IMR-90 (cell line): ENCODE results near the gene ABCC8. TPM values are rescaled to one million over a fixed set of nuclear protein-coding genes. Genes with fewer than 3 reads are reported as not detected.

Experiments used
- ATAC-seq: fragments of 200-7000 bp; cut with Tn5 transposase; 2 replicates; pipeline ENCODE4 v1.9.1; 2020; ENCODE audit warnings: low read depth, mild to moderate bottlenecking, moderate library complexity
- BruUV-seq: library from RNA; stranded (reverse); fragments of 400-500 nt; replicated peaks from 2 replicates; lab custom pipeline; 2021; lab: Mats Ljungman, UMichigan
- CTCF ChIA-PET: fragments of 300-600 bp; formaldehyde crosslinking; extraction: SDS; loops from one replicate; lab custom pipeline; 2021; ENCODE audit warnings: antibody characterized with exemption; lab: Yijun Ruan, JAX
- POLR2A ChIA-PET: fragments of 300-600 bp; sonication (Branson Sonifier 250); formaldehyde crosslinking; loops from one replicate; lab custom pipeline; 2022; ENCODE audit warnings: antibody characterized with exemption; ENCODE audit not compliant: unreplicated experiment; lab: Charles Lee
- DNase-seq: peaks from one replicate; pipeline ENCODE4 v3.0.0; 2013
- H2AFZ ChIP-seq: replicated peaks from 2 replicates; pipeline ENCODE3; 2013; ENCODE audit warnings: low read length, mild to moderate bottlenecking; ENCODE audit not compliant: poor library complexity
- H2AK5ac ChIP-seq: 2 replicates; pipeline ENCODE4 v1.6.1; 2013; ENCODE audit warnings: low read depth, low read length, inconsistent platforms
- H2AK9ac ChIP-seq: replicated peaks from 2 replicates; pipeline ENCODE3; 2013; ENCODE audit warnings: mild to moderate bottlenecking, low read depth, low read length, moderate library complexity; ENCODE audit not compliant: poor library complexity
- H2BK120ac ChIP-seq: 2 replicates; pipeline ENCODE4 v1.6.1; 2013; ENCODE audit warnings: low read depth, low read length, inconsistent platforms
- H2BK15ac ChIP-seq: 3 replicates; pipeline ENCODE4 v1.6.1; 2013; ENCODE audit warnings: low read depth, low read length, inconsistent platforms
- H2BK20ac ChIP-seq: 2 replicates; pipeline ENCODE4 v1.6.1; 2013; ENCODE audit warnings: low read depth, mild to moderate bottlenecking, inconsistent platforms, low read length, moderate library complexity
- H2BK5ac ChIP-seq: 2 replicates; pipeline ENCODE4 v1.6.1; 2013; ENCODE audit warnings: mild to moderate bottlenecking, low read depth, low read length, inconsistent platforms; ENCODE audit not compliant: poor library complexity, severe bottlenecking
- H3K14ac ChIP-seq: replicated peaks from 2 replicates; pipeline ENCODE4 v1.6.1; 2013; ENCODE audit warnings: low read depth, low read length, inconsistent platforms
- H3K18ac ChIP-seq: 2 replicates; pipeline ENCODE4 v1.6.1; 2013; ENCODE audit warnings: low read depth, low read length, control low read depth
- H3K23ac ChIP-seq: 2 replicates; pipeline ENCODE4 v1.6.1; 2013; ENCODE audit warnings: low read depth, low read length, inconsistent platforms
- H3K27ac ChIP-seq: 2 replicates; pipeline ENCODE4 v1.5.1; 2013; ENCODE audit warnings: mild to moderate bottlenecking, control low read depth, low read length; ENCODE audit not compliant: insufficient read depth
- H3K27me3 ChIP-seq: 2 replicates; pipeline ENCODE4 v1.6.1; 2013; ENCODE audit warnings: low read length; ENCODE audit not compliant: control insufficient read depth, insufficient read depth
- H3K36me3 ChIP-seq: 2 replicates; pipeline ENCODE4 v1.6.1; 2013; ENCODE audit warnings: low read length, mixed read lengths; ENCODE audit not compliant: control insufficient read depth, insufficient read depth
- H3K4ac ChIP-seq: 2 replicates; pipeline ENCODE4 v1.6.1; 2013; ENCODE audit warnings: low read depth, low read length, inconsistent platforms
- H3K4me1 ChIP-seq: 2 replicates; pipeline ENCODE4 v1.6.1; 2013; ENCODE audit warnings: low read length, mixed read lengths; ENCODE audit not compliant: control insufficient read depth, insufficient read depth
- H3K4me2 ChIP-seq: 2 replicates; pipeline ENCODE4 v1.6.1; 2013; ENCODE audit warnings: low read depth, mild to moderate bottlenecking, control low read depth, low read length, moderate library complexity
- H3K4me3 ChIP-seq: 2 replicates; pipeline ENCODE4 v1.5.1; 2013; ENCODE audit warnings: low read depth, mild to moderate bottlenecking, control low read depth, low read length, moderate library complexity; ENCODE audit not compliant: insufficient read depth
- H3K56ac ChIP-seq: 2 replicates; pipeline ENCODE4 v1.6.1; 2013; ENCODE audit warnings: low read length, inconsistent platforms; ENCODE audit not compliant: insufficient read depth; ENCODE audit errors: extremely low read depth
- H3K79me1 ChIP-seq, 2 experiments: 2 replicates each; pipeline ENCODE4 v1.6.1; 2013; ENCODE audit warnings: low read length in 2 of 2, inconsistent platforms in 1 of 2, low read depth in 1 of 2
- H3K9ac ChIP-seq: 2 replicates; pipeline ENCODE4 v1.6.1; 2013; ENCODE audit warnings: low read depth, low read length, control low read depth
- H3K9me1 ChIP-seq: 2 replicates; pipeline ENCODE4 v1.6.1; 2013; ENCODE audit warnings: low read length, inconsistent platforms; ENCODE audit not compliant: insufficient read depth
- H3K9me3 ChIP-seq: 2 replicates; pipeline ENCODE4 v1.6.1; 2013; ENCODE audit warnings: low read length; ENCODE audit not compliant: control insufficient read depth, insufficient read depth
- H4K20me1 ChIP-seq: 2 replicates; pipeline ENCODE4 v1.6.1; 2013; ENCODE audit warnings: low read length, inconsistent platforms; ENCODE audit not compliant: insufficient read depth
- H4K5ac ChIP-seq: 2 replicates; pipeline ENCODE4 v1.6.1; 2013; ENCODE audit warnings: mild to moderate bottlenecking, low read depth, low read length, control low read depth
- H4K8ac ChIP-seq, 2 experiments: 2 replicates each; pipeline ENCODE4 v1.6.1; 2013; ENCODE audit warnings: low read depth in 2 of 2, low read length in 2 of 2, control low read depth in 1 of 2, inconsistent platforms in 1 of 2
- H4K91ac ChIP-seq: 2 replicates; pipeline ENCODE4 v1.6.1; 2013; ENCODE audit warnings: low read depth, low read length, inconsistent platforms; ENCODE audit not compliant: insufficient read depth
- BHLHE40 ChIP-seq: fragments of 150-350 bp; IDR thresholded peaks from 2 replicates; pipeline ENCODE4 v1.6.1; 2016; ENCODE audit warnings: mild to moderate bottlenecking, low read depth, low read length
- CEBPB ChIP-seq: IDR thresholded peaks from 2 replicates; pipeline ENCODE4 v1.6.1; 2012; ENCODE audit warnings: low read depth, low read length, improper control_type of control experiment
- CHD1 ChIP-seq: IDR thresholded peaks from 2 replicates; pipeline ENCODE4 v1.6.1; 2012; ENCODE audit warnings: low read depth, low read length, improper control_type of control experiment
- CTCF ChIP-seq: conservative IDR thresholded peaks from 2 replicates; pipeline ENCODE4 v1.5.1; 2012; ENCODE audit warnings: mild to moderate bottlenecking, low read depth, low read length, improper control_type of control experiment
- ELK1 ChIP-seq: fragments of 150-350 bp; IDR thresholded peaks from 2 replicates; pipeline ENCODE4 v1.6.1; 2016; ENCODE audit warnings: low read depth, mild to moderate bottlenecking, low read length, moderate library complexity, borderline replicate concordance
- FOS ChIP-seq: fragments of 150-350 bp; IDR thresholded peaks from 2 replicates; pipeline ENCODE4 v1.6.1; 2016; ENCODE audit warnings: low read depth, low read length
- MAFK ChIP-seq: IDR thresholded peaks from 2 replicates; pipeline ENCODE4 v1.6.1; 2012; ENCODE audit warnings: low read depth, low read length, improper control_type of control experiment
- MAZ ChIP-seq: IDR thresholded peaks from 2 replicates; pipeline ENCODE4 v1.6.1; 2012; ENCODE audit warnings: low read depth, mild to moderate bottlenecking, low read length, improper control_type of control experiment, moderate library complexity, borderline replicate concordance
- MXI1 ChIP-seq: IDR thresholded peaks from 2 replicates; pipeline ENCODE4 v1.6.1; 2012; ENCODE audit warnings: low read depth, mild to moderate bottlenecking, low read length, moderate library complexity, borderline replicate concordance
- NFE2L2 ChIP-seq: fragments of 150-350 bp; IDR thresholded peaks from 2 replicates; pipeline ENCODE4 v1.6.1; 2016; ENCODE audit warnings: low read depth, mild to moderate bottlenecking, low read length
- POLR2A ChIP-seq: IDR thresholded peaks from 2 replicates; pipeline ENCODE4 v1.6.1; 2012; ENCODE audit warnings: mild to moderate bottlenecking, low read depth, low read length
- RAD21 ChIP-seq: IDR thresholded peaks from 2 replicates; pipeline ENCODE4 v1.6.1; 2012; ENCODE audit warnings: low read length, improper control_type of control experiment
- RCOR1 ChIP-seq: IDR thresholded peaks from 2 replicates; pipeline ENCODE4 v1.6.1; 2012; ENCODE audit warnings: mild to moderate bottlenecking, low read length, improper control_type of control experiment; ENCODE audit not compliant: insufficient replicate concordance
- RFX5 ChIP-seq: IDR thresholded peaks from 2 replicates; pipeline ENCODE4 v1.8.0; 2012; ENCODE audit warnings: low read depth, mild to moderate bottlenecking, low read length, moderate library complexity
- SMC3 ChIP-seq: fragments of 150-350 bp; IDR thresholded peaks from 2 replicates; pipeline ENCODE4 v1.6.1; 2016; ENCODE audit warnings: low read depth, mild to moderate bottlenecking, antibody characterized with exemption, low read length, moderate library complexity
- USF2 ChIP-seq: fragments of 150-350 bp; IDR thresholded peaks from 2 replicates; pipeline ENCODE4 v1.6.1; 2017; ENCODE audit warnings: mild to moderate bottlenecking, antibody characterized with exemption, low read length, low read depth
- WGBS, 2 experiments: methylation state at CpG; one replicate each; pipeline versions ENCODE4 v1.1.5 to v1.1.7; 2013; ENCODE audit warnings: missing lambda C conversion rate in 2 of 2; ENCODE audit not compliant: insufficient read length in 1 of 2; ENCODE audit errors: extremely low coverage in 2 of 2; 5-methylcytosine and 5-hydroxymethylcytosine counted together
- dilution Hi-C: fragments of 300-500 bp; cut with HindIII; formaldehyde crosslinking; loops from one replicate; pipeline ENCODE4 v1.14.3; 2018; ENCODE audit warnings: low sequenced_read_pairs; ENCODE audit not compliant: unreplicated experiment
- in situ Hi-C: fragments of 300-500 bp; cut with MboI; formaldehyde crosslinking; loops from 3 replicates; pipeline ENCODE4 v1.14.3; 2019; ENCODE audit warnings: low sequenced_read_pairs, inconsistent platforms, mixed read lengths
- intact Hi-C: fragments of 100-400 bp; cut with micrococcal nuclease; formaldehyde crosslinking; loops from 2 replicates; pipeline ENCODE4 v1.10.0; 2022
- polyA plus RNA-seq, 3 experiments: library from polyadenylated mRNA; depleted of rRNA; stranded (reverse); fragments of >200 nt; gene quantifications; 2 replicates each; pipeline ENCODE4 v1.2.3, GENCODE V29; 2012; ENCODE audit warnings: low replicate concordance in 1 of 3
- total RNA-seq: library from RNA; depleted of rRNA; stranded (reverse); fragments of >200 nt; gene quantifications from 2 replicates; pipeline ENCODE4 v1.2.3, GENCODE V29; 2012

The ABCC8 gene
- total and polyA plus RNA-seq, 2 of the 4 experiments (the other 2 are of a cell fraction): not detected

- Histone ChIP-seq H3K79me1 (no peaks in the 10 kb centered on the region), H3K18ac (no peak overlapping the region), H3K14ac (no peak overlapping the region), H3K9me3 (no peaks in the 10 kb centered on the region), H3K36me3 (no peaks in the 10 kb centered on the region), H3K4me1 (no peaks in the 10 kb centered on the region), H2BK5ac (no peak overlapping the region), H3K27me3 (peaks cover 20% of the 10 kb centered on the region; the same call in 1 of the 2 replicates), H4K5ac (no peak overlapping the region), H2BK15ac (no peak overlapping the region), H2AK5ac (no peak overlapping the region), H3K4me2 (no peak overlapping the region), H3K4ac (no peak overlapping the region), H2AFZ (no peak overlapping the region), H3K9ac (no peak overlapping the region), H3K9me1 (no peaks in the 10 kb centered on the region), H3K56ac (no peak overlapping the region), H2BK20ac (no peak overlapping the region), H2BK120ac (no peak overlapping the region), H4K8ac (no peak overlapping the region), H4K91ac (no peak overlapping the region), H4K20me1 (no peaks in the 10 kb centered on the region), H3K27ac (no peak overlapping the region), H3K4me3 (no peak overlapping the region), H2AK9ac (no peak overlapping the region), H3K23ac (no peak overlapping the region)
- ATAC-seq (no peak), DNase-seq (no peak)
- in situ Hi-C loops: no loop called here
- ChIA-PET POLR2A (no interaction called here), CTCF (no interaction called here)
- intact Hi-C loops: no loop called here
- BruUV-seq: no TSS peak
- WGBS, 2 experiments: 66% methylated on average over 3 of the region's 10 CpGs; no CpG with 5 or more reads in 1 of the 2 experiments
- TF ChIP-seq CHD1: no peak
- TF ChIP-seq USF2: no peak
- TF ChIP-seq FOS: no peak
- no peak for TF ChIP-seq RCOR1
- TF ChIP-seq BHLHE40: no peak
- no peak for TF ChIP-seq RFX5
- no peak for TF ChIP-seq CTCF
- no peak for TF ChIP-seq POLR2A
- no peak for TF ChIP-seq CEBPB
- TF ChIP-seq MXI1: no peak
- no peak for TF ChIP-seq ELK1
- no peak for TF ChIP-seq RAD21
- no peak for TF ChIP-seq MAFK
- TF ChIP-seq SMC3: no peak
- no peak for TF ChIP-seq NFE2L2
- TF ChIP-seq MAZ: no peak
- dilution Hi-C loops: no loop called here
Observed at GRCh38 chr11:17394743-17395390, 81.8 kb downstream of the ABCC8 start.
